HEK293T (cell line): ENCODE results near the gene BORCS5.

Experiments used
- FOXA1 ChIP-seq: fragments of 450-650 bp; IDR thresholded peaks from 2 replicates; pipeline ENCODE4 v1.6.1; 2016; ENCODE audit warnings: mild to moderate bottlenecking
- LEF1 ChIP-seq: fragments of 450-650 bp; IDR thresholded peaks from 2 replicates; pipeline ENCODE4 v1.6.1; 2017; ENCODE audit warnings: mild to moderate bottlenecking, borderline replicate concordance
- SP1 ChIP-seq: fragments of 450-650 bp; IDR thresholded peaks from 2 replicates; pipeline ENCODE4 v1.6.1; 2017

DNA sequence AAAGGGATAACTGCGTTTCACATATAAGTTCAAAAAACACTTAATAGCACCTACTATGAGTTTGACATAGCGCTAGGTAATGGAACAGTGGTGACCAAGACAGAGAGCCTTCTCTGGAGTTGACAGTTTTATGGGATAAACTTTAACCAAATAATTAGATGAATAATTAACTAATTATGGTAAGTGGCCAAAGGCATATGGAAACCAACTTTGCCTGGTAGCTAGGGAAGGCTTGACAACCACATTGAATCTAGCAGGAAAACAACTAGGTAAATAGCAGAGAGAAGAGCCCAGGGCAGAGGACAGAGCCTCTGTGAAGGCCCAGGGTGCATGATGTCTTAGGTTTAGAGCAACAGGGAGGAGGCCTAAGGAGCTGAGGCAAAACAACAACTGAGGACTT is 153.7 kb downstream of the BORCS5 start:
- TF ChIP-seq LEF1 (no peak), FOXA1 (no peak), SP1 (no peak)
